ENCODE data around the gene HOXD1. TPM values are rescaled to one million over a fixed set of nuclear protein-coding genes. Genes with fewer than 3 reads are reported as not detected.

Gene HOXD1
- total RNA-seq, 1 experiment from 2014 or later: not detected

GRCh38 chr2:176139661-176140512 is 48.6 kb upstream of the HOXD1 start:
- Histone ChIP-seq H2BK15ac (ENCODE audit: low read depth, low read length) (no peak overlapping the region), H2BK12ac (ENCODE audit: insufficient read length, low read depth, low read length) (no peak overlapping the region), H2AFZ (ENCODE audit: low read length) (no peak overlapping the region), H2AK5ac (ENCODE audit: insufficient read length, low read length) (no peak overlapping the region), H3K27ac (ENCODE audit: insufficient read length, low read depth, low read length) (no peak overlapping the region), H4K20me1 (ENCODE audit: control insufficient read depth, insufficient read depth, insufficient read length) (no peaks in the 10 kb centered on the region), H3K18ac (ENCODE audit: insufficient read length, low read depth, low read length) (no peak overlapping the region), H4K8ac (replicated peaks; ENCODE audit: insufficient read length, low read depth, low read length) (no peak overlapping the region), H2BK5ac (ENCODE audit: insufficient read length, low read length) (no peak overlapping the region), H3K14ac (ENCODE audit: insufficient read depth, low read length) (no peak overlapping the region), H3K79me1 (ENCODE audit: insufficient read depth, low read depth, low read length, poor library complexity, severe bottlenecking) (no peaks in the 10 kb centered on the region), H4K5ac (ENCODE audit: insufficient read length, low read depth, low read length) (no peak overlapping the region), H2BK20ac (ENCODE audit: low read depth, low read length, poor library complexity, severe bottlenecking) (no peak overlapping the region), H3K9me3 (ENCODE audit: control insufficient read depth, low read depth, low read length) (no peaks in the 10 kb centered on the region), H3K27me3 (ENCODE audit: insufficient read depth, low read length) (peaks cover 85% of the 10 kb centered on the region), H3K4me1 (ENCODE audit: insufficient read depth, low read length) (no peaks in the 10 kb centered on the region; the same call in 1 of the 2 replicates), H3K9ac (ENCODE audit: extremely low read depth, insufficient read length, low read length) (no peak overlapping the region), H4K91ac (ENCODE audit: insufficient read length, low read depth, low read length) (no peak overlapping the region), H3K4ac (ENCODE audit: low read depth, low read length) (no peak overlapping the region), H3K23ac (ENCODE audit: insufficient read length, low read depth, low read length) (no peak overlapping the region), H3K4me2 (ENCODE audit: insufficient read depth, insufficient read length, low read length) (peak overlapping the region; percentile 30), H3K56ac (ENCODE audit: insufficient read length, low read depth, low read length) (no peak overlapping the region), H3T11ph (ENCODE audit: low read length) (no peak overlapping the region), H2BK120ac (ENCODE audit: low read depth, low read length, poor library complexity, severe bottlenecking) (no peak overlapping the region), H3K79me2 (ENCODE audit: insufficient read depth, low read length) (no peaks in the 10 kb centered on the region), H3K23me2 (ENCODE audit: insufficient read length, low read depth, low read length, poor library complexity, severe bottlenecking) (peaks cover 8% of the 10 kb centered on the region)
- Mint-ChIP-seq H3K4me3 (peak overlapping the region in 1 of 2 experiments; percentile 60; a peak in 2 of 5 replicates), H3K27me3 (ENCODE audit: low read depth) (peaks cover 98% of the 10 kb centered on the region), H3K9me3 (peaks cover 0 to 6% of the 10 kb centered on the region in 2 experiments; a peak in 4 of 5 replicates), H3K4me1 (peaks cover 2 to 11% of the 10 kb centered on the region in 2 experiments; a peak in 3 of 4 replicates), H3K27ac (no peak overlapping the region), H3K36me3 (ENCODE audit: insufficient read depth in 1 of 3, low read depth in 3 of 3) (no peaks in the 10 kb centered on the region)
- no CpG with 5 or more reads among the region's 41 CpGs for WGBS (ENCODE audit: extremely low coverage, insufficient read length, low lambda C conversion rate)
- DNase-seq: peak; percentile 25
- TF ChIP-seq CTCF (conservative IDR thresholded peaks at IDR 0.05): no peak
